OCI-LY1 (cell line): Measurements from ENCODE around the gene GATA3.
"Not testable (repeated sequence)": the region's sequence is repeated elsewhere in the genome, so short reads cannot be mapped to it uniquely, and the experiment has no call there.

Source experiments
- CTCF ChIP-seq: fragments of 200-600 bp; sonication (generic), shearing (Covaris generic); IDR thresholded peaks from 2 replicates; pipeline ENCODE4 v1.5.1; 2017; ENCODE audit warnings: mild to moderate bottlenecking, antibody characterized with exemption, low read length, moderate library complexity, mixed read lengths
- EZH2 ChIP-seq: fragments of 200-600 bp; sonication (generic), shearing (Covaris generic); IDR thresholded peaks from 2 replicates; pipeline ENCODE4 v1.8.0; 2017; ENCODE audit warnings: borderline replicate concordance, mixed run types, mild to moderate bottlenecking, antibody characterized with exemption, low read length, moderate library complexity, mixed read lengths

GRCh38 chr10:8031211-8031610 lies 23.3 kb upstream of the GATA3 start:
- not testable (repeated sequence) for TF ChIP-seq CTCF, EZH2
